ENCODE results near the gene TRIM43.
"Not testable (repeated sequence)": the region's sequence is repeated elsewhere in the genome, so short reads cannot be mapped to it uniquely, and the experiment has no call there.

GRCh38 chr2:95609764-95610163 lies 18.0 kb downstream of the TRIM43 start:
- TF ChIP-seq CTCF, EP300, POLR2AphosphoS5 (IDR thresholded peaks at IDR 0.05): not testable (repeated sequence)

All from stomach (tissue), 4 donors.